Measurements from ENCODE around the gene CERS1.
A peak's percentile ranks its signal among the peaks of the same experiment; 100 is the strongest.

Gene CERS1

GRCh38 chr19:18867751-18868150, 28.2 kb downstream of the CERS1 start (continued):
- TF ChIP-seq, protein P1, sequence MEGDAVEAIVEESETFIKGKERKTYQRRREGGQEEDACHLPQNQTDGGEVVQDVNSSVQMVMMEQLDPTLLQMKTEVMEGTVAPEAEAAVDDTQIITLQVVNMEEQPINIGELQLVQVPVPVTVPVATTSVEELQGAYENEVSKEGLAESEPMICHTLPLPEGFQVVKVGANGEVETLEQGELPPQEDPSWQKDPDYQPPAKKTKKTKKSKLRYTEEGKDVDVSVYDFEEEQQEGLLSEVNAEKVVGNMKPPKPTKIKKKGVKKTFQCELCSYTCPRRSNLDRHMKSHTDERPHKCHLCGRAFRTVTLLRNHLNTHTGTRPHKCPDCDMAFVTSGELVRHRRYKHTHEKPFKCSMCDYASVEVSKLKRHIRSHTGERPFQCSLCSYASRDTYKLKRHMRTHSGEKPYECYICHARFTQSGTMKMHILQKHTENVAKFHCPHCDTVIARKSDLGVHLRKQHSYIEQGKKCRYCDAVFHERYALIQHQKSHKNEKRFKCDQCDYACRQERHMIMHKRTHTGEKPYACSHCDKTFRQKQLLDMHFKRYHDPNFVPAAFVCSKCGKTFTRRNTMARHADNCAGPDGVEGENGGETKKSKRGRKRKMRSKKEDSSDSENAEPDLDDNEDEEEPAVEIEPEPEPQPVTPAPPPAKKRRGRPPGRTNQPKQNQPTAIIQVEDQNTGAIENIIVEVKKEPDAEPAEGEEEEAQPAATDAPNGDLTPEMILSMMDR (tag by site-specific recombination; IDR thresholded peaks at IDR 0.05) = no peak
- no peak for TF ChIP-seq ZNF658 (tag by site-specific recombination; IDR thresholded peaks at IDR 0.05)

- POLR2A ChIA-PET = interaction anchor here (0.7 kb wide), 1 partner anchor 11 kb away, joined by 3 read pairs; no protein-coding TSS in a partner anchor
- H3K4me1 ChIP-seq (ENCODE audit: control insufficient read depth, insufficient read depth, low read length) = peaks cover 5% of the 10 kb centered on the region
- H3K27ac ChIP-seq (ENCODE audit: extremely low read depth, low read depth, low read length) = no peak overlapping the region
- H3K4me3 ChIP-seq (ENCODE audit: low read depth, low read length) = no peak overlapping the region
- H3K9me3 ChIP-seq (ENCODE audit: control insufficient read depth, insufficient read depth, low read depth, low read length) = no peaks in the 10 kb centered on the region
- TF ChIP-seq ZEB2 (tag by site-specific recombination; IDR thresholded peaks at IDR 0.05) (no peak), PRDM1 (tag by site-specific recombination; IDR thresholded peaks at IDR 0.05) (no peak), ZBTB1 (tag by site-specific recombination; IDR thresholded peaks at IDR 0.05) (no peak), ZNF585B (tag by site-specific recombination; IDR thresholded peaks at IDR 0.05) (no peak)
- CTCF ChIA-PET = interaction anchor here (0.6 to 3.7 kb wide), 17 partner anchors 9 to 673 kb away, joined by 3 to 32 read pairs (median 4); partner anchors contain the start of gene UPF1
- H3K36me3 ChIP-seq (ENCODE audit: control insufficient read depth in 2 of 2, insufficient read depth in 1 of 2, low read length in 2 of 2) = peaks cover 14 to 63% of the 10 kb centered on the region in 2 experiments; a peak in 2 of 3 replicates
Observed at GRCh38 chr19:18867199-18867598, 28.8 kb downstream of the CERS1 start.

DNA sequence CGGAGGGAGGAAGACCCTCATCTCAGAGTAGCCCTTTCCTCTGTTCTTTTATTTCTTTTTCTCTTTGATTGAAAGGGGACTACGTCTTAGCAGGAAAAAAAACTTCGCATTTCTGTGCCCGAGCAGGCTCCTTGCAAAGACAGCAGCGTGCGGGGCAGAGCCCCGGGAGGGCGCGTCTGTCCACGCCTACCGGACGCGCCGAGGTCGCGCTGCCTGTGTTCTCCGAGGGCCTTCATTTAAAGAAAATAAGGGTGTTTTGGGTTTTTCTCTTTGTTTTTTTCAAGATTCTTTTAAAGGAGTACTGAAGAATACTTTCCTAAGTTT, 29.2 kb downstream of the CERS1 start:
- CTCF ChIA-PET = interaction anchor here (0.6 to 3.8 kb wide), 25 partner anchors 8 to 673 kb away, joined by 3 to 32 read pairs (median 4); partner anchors contain the start of gene UPF1
- POLR2A ChIA-PET = interaction anchor here (0.5 to 0.7 kb wide), 2 partner anchors 11 to 25 kb away, joined by 3 to 5 read pairs; no protein-coding TSS in a partner anchor
- 0 out of 2 replicates have a peak, but pooled peaks have one; percentile 36 for TF ChIP-seq ZNF341 (tag by site-specific recombination; IDR thresholded peaks at IDR 0.05; ENCODE audit: low read depth)
- TF ChIP-seq KLF10 (tag by site-specific recombination; IDR thresholded peaks at IDR 0.05) = no peak
- 0 out of 2 replicates have a peak, but pooled peaks have one; percentile 5 for TF ChIP-seq KLF8 (tag by site-specific recombination; IDR thresholded peaks at IDR 0.05)
- no peak overlapping the region for H3K27ac ChIP-seq (ENCODE audit: extremely low read depth, low read depth, low read length)
- no peak overlapping the region for H3K4me3 ChIP-seq (ENCODE audit: low read depth, low read length)
- H3K9me3 ChIP-seq (ENCODE audit: control insufficient read depth, insufficient read depth, low read depth, low read length) = no peaks in the 10 kb centered on the region
- peaks cover 18 to 68% of the 10 kb centered on the region in 2 experiments; a peak in 2 of 3 replicates for H3K36me3 ChIP-seq (ENCODE audit: control insufficient read depth in 2 of 2, insufficient read depth in 1 of 2, low read length in 2 of 2)
- H3K4me1 ChIP-seq (ENCODE audit: control insufficient read depth, insufficient read depth, low read length) = peaks cover 4% of the 10 kb centered on the region

GRCh38 chr19:18865973-18866799, 29.8 kb downstream of the CERS1 start:
- CTCF ChIA-PET = interaction anchor here (0.6 to 3.8 kb wide), 30 partner anchors 8 to 1165 kb away, joined by 3 to 32 read pairs (median 4); partner anchors contain the start of gene UPF1
- Histone ChIP-seq H3K36me3 (ENCODE audit: control insufficient read depth in 2 of 2, insufficient read depth in 1 of 2, low read length in 2 of 2) (peaks cover 24 to 73% of the 10 kb centered on the region in 2 experiments), H3K4me3 (ENCODE audit: low read depth, low read length) (no peak overlapping the region)
- no peak for TF ChIP-seq ZNF211 (tag by site-specific recombination; IDR thresholded peaks at IDR 0.05; ENCODE audit: low read depth)
- TF ChIP-seq HOXA7 (CRISPR knock-in tag; IDR thresholded peaks at IDR 0.05; ENCODE audit: borderline replicate concordance) = no peak
- no peak for TF ChIP-seq ZNF302 (tag by site-specific recombination; IDR thresholded peaks at IDR 0.05; ENCODE audit: low read depth)
- TF ChIP-seq ZSCAN30 (tag by site-specific recombination; IDR thresholded peaks at IDR 0.05) = 0 out of 2 replicates have a peak, but pooled peaks have one; percentile 71
- TF ChIP-seq PRDM10 (tag by site-specific recombination; IDR thresholded peaks at IDR 0.05) = no peak
- peak; percentile 75; the same call in 1 of the 2 replicates for TF ChIP-seq ZNF10 (tag by site-specific recombination; IDR thresholded peaks at IDR 0.05)
- TF ChIP-seq ZNF571 (tag by site-specific recombination; IDR thresholded peaks at IDR 0.05) = no peak
- TF ChIP-seq ZNF660 (tag by site-specific recombination; IDR thresholded peaks at IDR 0.05) = peak; percentile 69; the same call in 1 of the 2 replicates
- TF ChIP-seq, protein P2, sequence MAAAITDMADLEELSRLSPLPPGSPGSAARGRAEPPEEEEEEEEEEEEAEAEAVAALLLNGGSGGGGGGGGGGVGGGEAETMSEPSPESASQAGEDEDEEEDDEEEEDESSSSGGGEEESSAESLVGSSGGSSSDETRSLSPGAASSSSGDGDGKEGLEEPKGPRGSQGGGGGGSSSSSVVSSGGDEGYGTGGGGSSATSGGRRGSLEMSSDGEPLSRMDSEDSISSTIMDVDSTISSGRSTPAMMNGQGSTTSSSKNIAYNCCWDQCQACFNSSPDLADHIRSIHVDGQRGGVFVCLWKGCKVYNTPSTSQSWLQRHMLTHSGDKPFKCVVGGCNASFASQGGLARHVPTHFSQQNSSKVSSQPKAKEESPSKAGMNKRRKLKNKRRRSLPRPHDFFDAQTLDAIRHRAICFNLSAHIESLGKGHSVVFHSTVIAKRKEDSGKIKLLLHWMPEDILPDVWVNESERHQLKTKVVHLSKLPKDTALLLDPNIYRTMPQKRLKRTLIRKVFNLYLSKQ (tag by site-specific recombination; IDR thresholded peaks at IDR 0.05; ENCODE audit: borderline replicate concordance) = no peak
- TF ChIP-seq ZNF423 (tag by site-specific recombination; IDR thresholded peaks at IDR 0.05) = no peak
- no peak for TF ChIP-seq ZFP41 (tag by site-specific recombination; IDR thresholded peaks at IDR 0.05; ENCODE audit: borderline replicate concordance)
- no peak for TF ChIP-seq ZNF239 (tag by site-specific recombination; IDR thresholded peaks at IDR 0.05)
- TF ChIP-seq ZNF610 (tag by site-specific recombination; IDR thresholded peaks at IDR 0.05; ENCODE audit: borderline replicate concordance) = no peak

More at GRCh38 chr19:18865973-18866799, 29.8 kb downstream of the CERS1 start:
- Histone ChIP-seq H3K27ac (ENCODE audit: extremely low read depth, low read depth, low read length) (no peak overlapping the region; the same call in 1 of the 2 replicates), H3K4me1 (ENCODE audit: control insufficient read depth, insufficient read depth, low read length) (peaks cover 2% of the 10 kb centered on the region; the same call in 1 of the 2 replicates), H3K9me3 (ENCODE audit: control insufficient read depth, insufficient read depth, low read depth, low read length) (no peaks in the 10 kb centered on the region)
- POLR2A ChIA-PET = interaction anchor here (0.5 kb wide), 1 partner anchor 25 kb away, joined by 5 read pairs; no protein-coding TSS in a partner anchor

All from HEK293 (cell line).